Heart left ventricle (tissue), 13 donors: ENCODE measurements around the gene IL34.

Source experiments
- POLR2A ChIP-seq, 2 donors: fragments of 450-650 bp; IDR thresholded peaks; one replicate each; pipeline ENCODE4 v1.6.1; 2017; ENCODE audit warnings: antibody characterized with exemption in 2 of 2, mild to moderate bottlenecking in 2 of 2, moderate library complexity in 2 of 2
- TF ChIP-seq, protein P1 (sequence below), 12 donors: fragments of 200-600 bp; sonication (generic) in 4 of 12; IDR thresholded peaks; one replicate each; pipeline versions ENCODE4 v1.5.0 to v1.8.0; 2018 to 2022; ENCODE audit warnings: antibody characterized with exemption in 12 of 12, mild to moderate bottlenecking in 5 of 12
- donor health status: ischemic (EF 13 %, LVEDD 7.1; RV severe dilation, severe dysfunction).
- donor health status: DM: no; HTN: yes; CAD: no.
- donor health status: DM: no; HTN: no; CAD: no.
- donor health status: ischemic (EF 25% LVEDD 6.9; RV normal size, moderate dysfunction).
- donor health status: ischemic (EF 25% LVEDD 5.7; RV mildly dilated, moderate dysfunction).
- donor health status: ischemic (EF 35%, LVEDD 5.7; RV mildly dilated, moderate dysfunction).
- donor health status: nonischemic (EF 11% LVEDD 7.7; RV severe dilation, severe dysfunction).
- donor health status: DM: yes; HTN: yes; CAD: no.
- donor health status: PGD.
- donor health status: ischemic (EF 29% LVEDD 5.4; RV normal size, mild dysfunction).
- donor health status: nonischemic (EF 23%, LVEDD 6.1; RV moderate dilation, normal function).

DNA sequence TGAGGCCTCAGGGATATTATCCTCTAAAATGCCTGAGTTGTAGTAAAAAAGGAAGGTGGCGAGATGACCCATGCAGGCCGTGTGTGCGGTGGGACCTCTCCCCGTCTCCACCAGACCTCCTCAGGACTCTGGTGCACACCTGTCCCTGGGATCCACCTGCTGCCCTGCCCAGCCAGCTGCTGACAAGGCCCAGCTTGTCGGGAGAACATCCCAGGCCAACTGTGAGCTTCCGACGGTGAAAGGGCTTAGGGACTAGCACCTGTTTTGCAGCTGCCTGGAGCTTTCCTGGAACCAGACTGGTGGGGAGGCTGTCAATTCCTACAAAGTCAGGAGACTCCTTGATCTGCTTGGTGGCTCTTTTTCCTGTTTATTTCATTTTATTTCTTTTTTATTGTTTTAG lies 11.6 kb downstream of the IL34 start:
- TF ChIP-seq, protein P1, sequence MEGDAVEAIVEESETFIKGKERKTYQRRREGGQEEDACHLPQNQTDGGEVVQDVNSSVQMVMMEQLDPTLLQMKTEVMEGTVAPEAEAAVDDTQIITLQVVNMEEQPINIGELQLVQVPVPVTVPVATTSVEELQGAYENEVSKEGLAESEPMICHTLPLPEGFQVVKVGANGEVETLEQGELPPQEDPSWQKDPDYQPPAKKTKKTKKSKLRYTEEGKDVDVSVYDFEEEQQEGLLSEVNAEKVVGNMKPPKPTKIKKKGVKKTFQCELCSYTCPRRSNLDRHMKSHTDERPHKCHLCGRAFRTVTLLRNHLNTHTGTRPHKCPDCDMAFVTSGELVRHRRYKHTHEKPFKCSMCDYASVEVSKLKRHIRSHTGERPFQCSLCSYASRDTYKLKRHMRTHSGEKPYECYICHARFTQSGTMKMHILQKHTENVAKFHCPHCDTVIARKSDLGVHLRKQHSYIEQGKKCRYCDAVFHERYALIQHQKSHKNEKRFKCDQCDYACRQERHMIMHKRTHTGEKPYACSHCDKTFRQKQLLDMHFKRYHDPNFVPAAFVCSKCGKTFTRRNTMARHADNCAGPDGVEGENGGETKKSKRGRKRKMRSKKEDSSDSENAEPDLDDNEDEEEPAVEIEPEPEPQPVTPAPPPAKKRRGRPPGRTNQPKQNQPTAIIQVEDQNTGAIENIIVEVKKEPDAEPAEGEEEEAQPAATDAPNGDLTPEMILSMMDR (IDR thresholded peaks at IDR 0.05), result no peak
- TF ChIP-seq POLR2A (IDR thresholded peaks at IDR 0.05), result no peak
